Neural progenitor cell (in vitro differentiated cells): ENCODE measurements around the gene BTRC.

Experiments used
- EZH2 ChIP-seq: fragments of 200-600 bp; sonication (generic); IDR thresholded peaks from 2 replicates; pipeline ENCODE4 v1.6.1; 2017; ENCODE audit warnings: antibody characterized with exemption, mild to moderate bottlenecking, moderate library complexity
- TF ChIP-seq, protein P1 (sequence below): fragments of 200-600 bp; sonication (generic); IDR thresholded peaks from 2 replicates; pipeline ENCODE4 v1.5.1; 2017; ENCODE audit warnings: antibody characterized with exemption, mild to moderate bottlenecking

DNA sequence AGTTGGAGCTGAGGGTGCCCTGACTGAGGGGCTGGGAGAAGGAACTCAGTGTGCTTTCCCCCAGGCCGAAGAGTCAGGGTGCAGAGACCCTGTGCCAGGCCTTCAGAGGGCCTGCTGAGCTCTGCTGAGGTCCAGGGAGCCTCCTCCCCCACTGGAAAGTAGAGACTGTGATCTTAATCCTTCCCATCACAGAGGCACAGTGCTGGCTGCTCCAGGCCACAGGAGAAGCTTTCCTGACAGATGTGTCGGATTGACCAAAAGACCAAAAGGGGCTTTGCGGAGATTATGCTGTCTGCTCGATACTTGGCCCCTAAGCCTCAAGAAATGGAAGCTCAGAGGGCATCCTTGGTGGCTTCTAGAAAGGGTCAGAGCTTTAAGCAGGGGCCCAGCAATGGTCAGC is 32.9 kb upstream of the BTRC start:
- TF ChIP-seq, protein P1, sequence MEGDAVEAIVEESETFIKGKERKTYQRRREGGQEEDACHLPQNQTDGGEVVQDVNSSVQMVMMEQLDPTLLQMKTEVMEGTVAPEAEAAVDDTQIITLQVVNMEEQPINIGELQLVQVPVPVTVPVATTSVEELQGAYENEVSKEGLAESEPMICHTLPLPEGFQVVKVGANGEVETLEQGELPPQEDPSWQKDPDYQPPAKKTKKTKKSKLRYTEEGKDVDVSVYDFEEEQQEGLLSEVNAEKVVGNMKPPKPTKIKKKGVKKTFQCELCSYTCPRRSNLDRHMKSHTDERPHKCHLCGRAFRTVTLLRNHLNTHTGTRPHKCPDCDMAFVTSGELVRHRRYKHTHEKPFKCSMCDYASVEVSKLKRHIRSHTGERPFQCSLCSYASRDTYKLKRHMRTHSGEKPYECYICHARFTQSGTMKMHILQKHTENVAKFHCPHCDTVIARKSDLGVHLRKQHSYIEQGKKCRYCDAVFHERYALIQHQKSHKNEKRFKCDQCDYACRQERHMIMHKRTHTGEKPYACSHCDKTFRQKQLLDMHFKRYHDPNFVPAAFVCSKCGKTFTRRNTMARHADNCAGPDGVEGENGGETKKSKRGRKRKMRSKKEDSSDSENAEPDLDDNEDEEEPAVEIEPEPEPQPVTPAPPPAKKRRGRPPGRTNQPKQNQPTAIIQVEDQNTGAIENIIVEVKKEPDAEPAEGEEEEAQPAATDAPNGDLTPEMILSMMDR = no peak
- no peak for TF ChIP-seq EZH2
